Mucosa of rectum (tissue), 2 donors: ENCODE results near the gene DGAT2.

ENCODE experiments used
- H3K27ac ChIP-seq, 2 donors: one replicate each; pipeline ENCODE4 v1.7.0; 2013; ENCODE audit warnings: inconsistent platforms in 2 of 2, low read depth in 2 of 2, low read length in 2 of 2
- H3K27me3 ChIP-seq, 2 donors: one replicate each; pipeline ENCODE4 v1.7.0; 2013; ENCODE audit warnings: low read length in 2 of 2; ENCODE audit not compliant: control insufficient read depth in 2 of 2, insufficient read depth in 2 of 2
- H3K36me3 ChIP-seq, 2 donors: one replicate each; pipeline ENCODE4 v1.7.0; 2013; ENCODE audit warnings: low read length in 2 of 2; ENCODE audit not compliant: control insufficient read depth in 2 of 2, insufficient read depth in 2 of 2
- H3K4me1 ChIP-seq, 2 donors: one replicate each; pipeline ENCODE4 v1.7.0; 2013; ENCODE audit warnings: low read length in 2 of 2, mild to moderate bottlenecking in 1 of 2; ENCODE audit not compliant: control insufficient read depth in 2 of 2, insufficient read depth in 2 of 2
- H3K4me3 ChIP-seq, 2 donors: one replicate each; pipeline ENCODE4 v1.7.0; 2013; ENCODE audit warnings: low read length in 2 of 2
- H3K9ac ChIP-seq, 2 donors: one replicate each; pipeline ENCODE4 v1.7.0; 2013; ENCODE audit warnings: low read length in 2 of 2, low read depth in 1 of 2, mild to moderate bottlenecking in 1 of 2
- H3K9me3 ChIP-seq, 2 donors: one replicate each; pipeline ENCODE4 v1.7.0; 2013; ENCODE audit warnings: low read length in 2 of 2; ENCODE audit not compliant: control insufficient read depth in 2 of 2
- donor health status: healthy.
- donor health status: Normal muscosa, but diverticular disease.

The DGAT2 gene

DNA sequence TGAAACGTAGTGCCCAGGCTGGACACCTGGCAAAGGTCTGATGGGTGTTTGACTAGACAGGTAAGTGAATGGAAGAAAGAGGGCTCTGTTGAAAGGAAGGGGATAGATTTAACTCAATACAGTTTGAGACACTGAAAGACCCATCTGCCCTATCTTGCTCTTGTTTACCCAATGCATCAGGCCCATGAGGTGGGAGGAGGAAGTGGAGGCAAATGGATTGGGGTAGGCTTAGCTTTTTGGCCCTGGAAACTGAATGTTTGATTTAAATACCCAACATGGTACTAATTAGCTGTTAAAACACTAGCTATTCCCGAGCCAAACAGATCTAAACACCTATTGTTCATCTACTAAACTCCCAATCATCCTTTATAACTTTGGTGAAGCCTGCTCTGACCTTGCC is 42.9 kb downstream of the DGAT2 start:
- Histone ChIP-seq H3K9me3 (no peaks in the 10 kb centered on the region), H3K9ac (no peak overlapping the region), H3K4me1 (peaks cover 0 to 14% of the 10 kb centered on the region in 2 donors), H3K36me3 (no peaks in the 10 kb centered on the region), H3K27me3 (no peaks in the 10 kb centered on the region), H3K4me3 (no peak overlapping the region), H3K27ac (no peak overlapping the region)

DNA sequence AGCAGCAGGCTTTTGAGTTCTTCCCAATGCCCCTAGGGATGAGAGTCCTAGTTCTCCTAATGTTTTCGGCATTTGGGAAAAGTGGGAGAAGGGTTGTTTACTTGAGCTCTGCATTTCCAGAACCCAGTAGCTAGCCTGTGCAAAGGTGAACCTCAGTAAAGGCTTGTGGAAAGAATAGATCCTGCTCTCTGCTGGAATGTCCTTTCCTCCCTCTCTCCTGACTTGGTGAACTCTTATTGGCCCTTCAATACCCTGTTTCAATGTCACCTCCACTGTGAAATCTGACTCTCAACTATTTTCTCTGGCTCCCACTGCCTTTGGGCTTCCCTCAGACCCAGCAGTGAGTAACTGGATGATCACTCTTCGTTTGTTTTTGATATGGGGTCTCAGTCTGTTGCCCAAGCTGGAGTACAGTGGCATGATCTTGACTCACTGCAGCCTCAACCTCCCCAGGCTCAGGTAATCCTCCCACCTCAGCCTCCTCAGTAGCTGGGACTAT is 44.0 kb downstream of the DGAT2 start:
- H3K36me3 ChIP-seq, result no peaks in the 10 kb centered on the region
- H3K27ac ChIP-seq, result no peak overlapping the region
- no peaks in the 10 kb centered on the region for H3K9me3 ChIP-seq
- no peak overlapping the region for H3K4me3 ChIP-seq
- H3K27me3 ChIP-seq, result no peaks in the 10 kb centered on the region
- no peak overlapping the region for H3K9ac ChIP-seq
- peaks cover 7 to 23% of the 10 kb centered on the region in 2 donors for H3K4me1 ChIP-seq

DNA sequence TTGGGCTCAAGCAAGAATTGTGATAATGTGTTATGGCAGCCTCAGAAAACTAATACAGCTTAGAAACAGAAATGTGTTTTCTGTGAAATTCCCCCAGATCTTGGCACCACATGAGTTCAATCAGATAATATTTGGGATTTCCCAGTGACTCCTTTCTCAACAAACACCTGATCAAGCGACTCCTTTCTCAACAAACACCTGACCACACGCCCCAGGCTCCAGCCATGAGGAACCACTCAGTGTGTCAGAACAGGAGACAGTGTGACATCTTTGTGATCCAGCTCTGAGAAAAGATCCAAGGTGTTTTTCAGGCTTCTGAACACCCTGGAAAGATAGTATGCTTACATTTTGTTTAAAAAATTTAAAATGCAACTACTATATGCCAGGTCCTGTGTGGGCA is 44.5 kb downstream of the DGAT2 start:
- Histone ChIP-seq H3K36me3 (no peaks in the 10 kb centered on the region), H3K4me1 (peaks cover 7 to 23% of the 10 kb centered on the region in 2 donors), H3K27ac (no peak overlapping the region), H3K27me3 (no peaks in the 10 kb centered on the region), H3K9me3 (no peaks in the 10 kb centered on the region), H3K9ac (no peak overlapping the region), H3K4me3 (no peak overlapping the region)

DNA sequence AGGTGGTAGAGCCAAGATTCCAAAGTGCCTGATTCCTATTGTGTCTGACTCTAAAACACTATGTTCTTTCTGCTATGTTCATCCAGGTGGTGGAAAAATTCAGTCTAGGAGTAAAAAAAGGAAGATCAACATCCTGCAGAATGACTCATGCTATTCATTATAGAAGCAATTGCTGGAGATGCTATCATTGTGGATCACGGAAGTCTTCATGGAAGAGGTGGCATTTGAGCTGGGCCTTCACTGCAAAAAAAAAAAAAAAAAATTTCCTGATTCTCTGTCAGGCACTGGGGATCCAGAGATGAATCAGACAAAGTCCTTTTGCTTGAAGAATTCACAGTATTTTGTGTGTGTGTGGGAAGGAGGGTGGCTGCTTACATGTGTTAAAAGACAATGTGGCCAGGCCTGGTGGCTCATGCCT is 45.1 kb downstream of the DGAT2 start:
- Histone ChIP-seq H3K4me3 (no peak overlapping the region), H3K4me1 (peaks cover 7 to 23% of the 10 kb centered on the region in 2 donors), H3K36me3 (no peaks in the 10 kb centered on the region), H3K9ac (no peak overlapping the region), H3K27ac (peak overlapping the region in 1 of 2 donors; percentile 70), H3K27me3 (no peaks in the 10 kb centered on the region), H3K9me3 (no peaks in the 10 kb centered on the region)

DNA sequence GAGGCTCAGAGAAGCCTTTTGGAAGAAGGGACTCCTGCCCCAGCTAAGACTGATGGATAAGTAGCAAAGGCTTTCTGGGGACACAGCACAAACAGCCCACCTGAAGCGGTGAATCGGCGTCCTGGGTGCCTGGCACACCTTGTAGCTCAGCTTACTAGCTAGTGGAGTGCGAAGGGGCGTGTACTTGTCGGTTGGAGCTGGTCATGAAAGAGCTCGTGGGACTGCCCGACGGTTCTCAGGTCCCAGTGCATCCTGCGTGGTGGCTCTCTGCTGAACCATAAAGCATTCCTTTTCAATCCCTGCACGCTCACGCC is 45.7 kb downstream of the DGAT2 start:
- Histone ChIP-seq H3K27me3 (no peaks in the 10 kb centered on the region), H3K9me3 (no peaks in the 10 kb centered on the region), H3K4me1 (peaks cover 7 to 23% of the 10 kb centered on the region in 2 donors), H3K9ac (peak overlapping the region; percentile 61 to 70), H3K36me3 (no peaks in the 10 kb centered on the region), H3K27ac (peak overlapping the region; percentile 70 to 93), H3K4me3 (peak overlapping the region; percentile 77 to 78)

DNA sequence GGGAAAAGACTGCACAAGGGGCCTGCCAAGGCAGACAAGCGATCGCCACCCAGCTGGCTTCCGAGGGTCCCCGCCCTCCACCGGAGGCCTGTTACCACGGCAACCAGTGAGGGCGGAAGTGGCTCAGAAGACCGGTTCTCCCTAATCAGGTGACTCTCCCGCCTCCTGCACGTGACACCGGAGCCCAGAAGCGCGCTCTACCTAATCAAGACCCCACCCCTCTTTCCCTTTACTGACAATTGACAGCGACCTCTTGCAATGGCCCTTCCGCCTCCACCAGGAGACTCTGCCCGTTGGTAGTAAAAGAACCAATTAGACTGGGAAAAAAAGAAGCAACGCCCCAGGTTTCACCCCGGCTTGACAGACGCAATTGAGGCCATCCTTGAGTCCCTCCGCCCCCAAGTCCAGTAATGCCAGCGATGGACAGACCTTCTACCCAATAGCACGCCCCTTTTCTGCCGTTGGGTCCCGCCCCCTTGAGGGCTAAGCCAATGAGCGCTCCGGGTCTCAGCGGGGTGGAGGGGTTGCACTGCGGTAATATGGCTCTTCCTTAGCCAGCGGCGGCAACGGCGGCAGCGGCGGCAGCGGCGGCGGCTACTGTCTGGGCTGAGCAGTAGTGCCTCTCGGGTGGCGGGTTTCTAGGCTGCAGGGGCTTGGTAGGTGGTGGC is 46.2 kb downstream of the DGAT2 start, which contains the start of gene UVRAG:
UVRAG (plus strand) TSS at position 534 of the 668 bp plus-strand sequence. CDS start 198 bp downstream, outside the sequence.
- Histone ChIP-seq H3K27me3 (no peaks in the 10 kb centered on the region), H3K27ac (peak within 1 kb of the TSS; percentile 90 to 93), H3K9ac (peak within 1 kb of the TSS; percentile 77 to 84), H3K36me3 (no peaks in the 10 kb centered on the region), H3K9me3 (no peaks in the 10 kb centered on the region), H3K4me3 (peak within 1 kb of the TSS; percentile 77 to 78), H3K4me1 (peaks cover 7 to 23% of the 10 kb centered on the region in 2 donors)

DNA sequence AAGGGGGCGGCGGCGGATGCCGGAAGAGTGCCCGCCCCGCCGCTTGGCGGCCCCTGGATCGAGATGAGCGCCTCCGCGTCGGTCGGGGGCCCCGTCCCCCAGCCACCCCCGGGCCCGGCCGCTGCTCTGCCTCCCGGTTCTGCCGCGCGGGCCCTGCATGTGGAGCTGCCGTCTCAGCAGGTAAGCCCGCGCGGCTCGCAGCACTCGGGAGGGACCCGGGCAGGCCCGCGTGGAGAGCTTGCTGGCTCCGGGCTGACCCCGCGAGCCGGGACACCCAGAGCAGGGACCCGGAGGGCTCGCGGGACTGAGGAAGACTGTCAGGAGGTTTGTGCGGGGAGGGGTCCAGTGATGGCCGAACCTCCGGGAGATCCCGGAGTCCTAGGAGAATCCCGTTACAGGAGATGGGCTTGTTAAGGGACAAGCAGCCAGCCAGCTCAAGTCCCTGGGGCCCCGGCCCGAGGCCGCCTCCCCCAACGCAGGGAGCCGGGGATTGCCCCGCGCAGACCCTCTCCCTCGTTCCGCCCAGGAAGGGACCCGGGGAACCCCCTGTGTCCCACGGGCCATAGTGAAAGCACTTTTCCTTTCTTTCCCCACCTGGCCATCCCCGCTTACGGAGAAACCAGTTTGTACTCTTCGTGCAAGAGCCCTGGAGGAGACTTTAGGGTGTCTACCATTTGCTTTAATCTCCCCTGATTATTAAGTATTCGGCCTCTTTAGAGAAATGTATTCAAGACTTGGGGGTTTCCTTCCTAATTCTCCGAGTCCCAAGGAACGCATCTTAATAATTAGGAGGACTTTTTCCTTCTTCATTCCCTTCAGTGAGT is 47.0 kb downstream of the DGAT2 start:
- Histone ChIP-seq H3K9ac (peak overlapping the region; percentile 77 to 84), H3K9me3 (no peaks in the 10 kb centered on the region), H3K36me3 (no peaks in the 10 kb centered on the region), H3K27ac (peak overlapping the region; percentile 90 to 93), H3K27me3 (no peaks in the 10 kb centered on the region), H3K4me3 (peak overlapping the region; percentile 77 to 78), H3K4me1 (peaks cover 7 to 21% of the 10 kb centered on the region in 2 donors)

DNA sequence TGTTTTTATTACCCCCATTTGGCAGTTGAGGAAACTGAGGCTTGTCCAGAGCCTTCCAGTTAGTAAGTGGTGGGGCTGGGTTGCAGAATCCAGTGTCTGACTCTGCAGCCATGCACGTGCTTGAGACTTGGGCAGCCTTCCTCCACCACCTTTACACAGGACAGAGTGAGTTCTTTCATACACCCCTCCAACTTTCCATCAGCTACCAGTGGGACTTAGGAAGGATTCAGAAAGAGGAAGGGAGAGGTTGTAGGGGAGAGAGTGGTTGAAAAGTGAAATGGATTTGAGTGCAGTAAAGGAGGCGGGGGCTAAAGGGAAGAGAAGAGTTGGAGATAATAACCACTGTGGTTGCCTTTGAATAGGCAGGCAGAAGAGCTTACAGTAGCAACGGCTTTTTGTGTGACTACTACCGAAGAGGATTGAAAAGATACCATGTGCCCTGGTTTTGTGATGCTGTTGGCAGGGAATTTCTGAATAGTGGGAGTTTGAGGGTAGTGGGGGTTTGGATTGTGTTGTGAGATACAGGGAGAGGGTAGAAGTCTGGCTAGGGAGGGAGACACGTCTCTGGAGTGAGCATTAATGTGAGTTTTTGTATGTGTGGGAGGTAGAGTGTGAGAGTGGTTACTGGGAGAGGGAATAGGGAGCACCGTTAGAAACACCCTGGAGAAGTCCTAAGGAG is 48.1 kb downstream of the DGAT2 start:
- Histone ChIP-seq H3K4me3 (peak overlapping the region; percentile 32 to 77), H3K9me3 (no peaks in the 10 kb centered on the region)

DNA sequence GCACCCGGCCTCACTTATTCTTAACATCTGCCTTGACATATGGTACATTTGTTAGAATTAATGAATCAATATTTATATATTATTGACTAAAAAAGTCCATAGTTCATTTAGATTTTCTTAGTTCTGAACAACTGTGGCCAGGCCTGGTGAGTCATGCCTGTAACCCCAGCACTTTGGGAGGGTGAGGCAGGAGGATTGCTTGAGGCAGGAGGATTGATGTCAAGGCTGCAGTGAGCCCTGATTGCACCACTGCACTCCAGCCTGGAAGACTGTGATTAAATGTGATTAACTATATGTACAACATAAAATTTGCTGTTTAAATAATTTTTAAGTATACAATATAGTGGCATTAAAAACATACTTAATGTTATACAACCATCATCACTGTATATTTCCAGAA is 52.1 kb downstream of the DGAT2 start:
- Histone ChIP-seq H3K9me3 (no peaks in the 10 kb centered on the region), H3K9ac (no peak overlapping the region), H3K4me3 (no peak overlapping the region), H3K27ac (no peak overlapping the region), H3K27me3 (no peaks in the 10 kb centered on the region), H3K4me1 (peaks cover 9 to 27% of the 10 kb centered on the region in 2 donors), H3K36me3 (no peaks in the 10 kb centered on the region)

More for the DNA sequence above, 48.1 kb downstream of the DGAT2 start:
- H3K27ac ChIP-seq, result no peak overlapping the region
- peak overlapping the region in 1 of 2 donors; percentile 44 for H3K9ac ChIP-seq
- no peaks in the 10 kb centered on the region for H3K36me3 ChIP-seq
- H3K27me3 ChIP-seq, result no peaks in the 10 kb centered on the region
- H3K4me1 ChIP-seq, result peaks cover 7 to 21% of the 10 kb centered on the region in 2 donors

DNA sequence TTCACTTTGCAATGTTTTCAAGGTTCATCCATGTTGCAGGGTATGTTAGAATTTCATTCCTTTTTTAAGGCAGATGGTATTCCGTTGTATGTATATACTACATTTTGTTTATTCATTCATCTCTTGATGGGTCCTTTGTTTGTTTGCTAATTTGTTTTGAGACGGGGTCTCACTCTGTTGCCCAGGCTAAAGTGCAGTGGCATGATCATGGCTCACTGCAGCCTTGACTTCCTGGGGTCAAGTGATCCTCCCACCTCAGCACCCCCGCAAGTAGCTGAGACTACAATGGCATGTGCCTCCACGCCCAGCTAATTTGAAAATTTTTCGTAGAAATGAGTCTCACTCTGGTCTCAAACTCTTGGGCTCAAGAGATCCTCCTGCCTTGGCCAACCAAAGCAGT is 52.6 kb downstream of the DGAT2 start:
- Histone ChIP-seq H3K4me3 (no peak overlapping the region), H3K27me3 (no peaks in the 10 kb centered on the region), H3K9ac (no peak overlapping the region), H3K36me3 (no peaks in the 10 kb centered on the region), H3K9me3 (no peaks in the 10 kb centered on the region), H3K4me1 (peaks cover 9 to 25% of the 10 kb centered on the region in 2 donors), H3K27ac (no peak overlapping the region)
